ENCODE measurements around the gene SLC4A11.

DNA sequence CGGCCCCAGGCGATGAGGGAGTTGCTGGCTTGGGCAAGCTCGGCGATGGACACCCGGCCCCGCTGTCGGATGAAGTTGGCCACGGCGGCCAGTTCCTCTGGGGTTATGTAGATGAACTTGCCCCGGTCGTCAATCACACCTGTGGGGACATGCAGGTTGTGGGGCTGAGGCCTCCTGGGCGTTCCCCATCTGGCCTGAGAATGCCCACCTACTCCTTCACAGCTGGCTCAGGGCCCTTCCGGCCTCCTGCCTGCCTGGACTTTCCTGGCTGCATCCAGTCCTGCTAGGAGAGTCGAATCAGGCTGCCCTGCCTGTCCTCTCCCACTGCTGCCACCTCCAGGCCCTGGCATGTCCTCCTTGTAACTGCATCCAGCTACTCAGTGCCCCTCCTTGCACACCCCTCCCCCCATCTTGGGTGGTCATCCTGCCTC is 48.3 kb downstream of the SLC4A11 start:
- TF ChIP-seq, protein P1, sequence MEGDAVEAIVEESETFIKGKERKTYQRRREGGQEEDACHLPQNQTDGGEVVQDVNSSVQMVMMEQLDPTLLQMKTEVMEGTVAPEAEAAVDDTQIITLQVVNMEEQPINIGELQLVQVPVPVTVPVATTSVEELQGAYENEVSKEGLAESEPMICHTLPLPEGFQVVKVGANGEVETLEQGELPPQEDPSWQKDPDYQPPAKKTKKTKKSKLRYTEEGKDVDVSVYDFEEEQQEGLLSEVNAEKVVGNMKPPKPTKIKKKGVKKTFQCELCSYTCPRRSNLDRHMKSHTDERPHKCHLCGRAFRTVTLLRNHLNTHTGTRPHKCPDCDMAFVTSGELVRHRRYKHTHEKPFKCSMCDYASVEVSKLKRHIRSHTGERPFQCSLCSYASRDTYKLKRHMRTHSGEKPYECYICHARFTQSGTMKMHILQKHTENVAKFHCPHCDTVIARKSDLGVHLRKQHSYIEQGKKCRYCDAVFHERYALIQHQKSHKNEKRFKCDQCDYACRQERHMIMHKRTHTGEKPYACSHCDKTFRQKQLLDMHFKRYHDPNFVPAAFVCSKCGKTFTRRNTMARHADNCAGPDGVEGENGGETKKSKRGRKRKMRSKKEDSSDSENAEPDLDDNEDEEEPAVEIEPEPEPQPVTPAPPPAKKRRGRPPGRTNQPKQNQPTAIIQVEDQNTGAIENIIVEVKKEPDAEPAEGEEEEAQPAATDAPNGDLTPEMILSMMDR (IDR thresholded peaks at IDR 0.05; ENCODE audit: poor library complexity, severe bottlenecking) = no peak
- TF ChIP-seq RAD21 (conservative IDR thresholded peaks at IDR 0.05) (no peak), POLR2AphosphoS5 (IDR thresholded peaks at IDR 0.05) (no peak), EZH2 (IDR thresholded peaks at IDR 0.05; ENCODE audit: borderline replicate concordance, insufficient read depth, low read length, poor library complexity, severe bottlenecking) (no peak), EP300 (conservative IDR thresholded peaks at IDR 0.05; ENCODE audit: poor library complexity, severe bottlenecking) (no peak), SMC3 (conservative IDR thresholded peaks at IDR 0.05; ENCODE audit: poor library complexity) (no peak)
- TF ChIP-seq, protein P2, sequence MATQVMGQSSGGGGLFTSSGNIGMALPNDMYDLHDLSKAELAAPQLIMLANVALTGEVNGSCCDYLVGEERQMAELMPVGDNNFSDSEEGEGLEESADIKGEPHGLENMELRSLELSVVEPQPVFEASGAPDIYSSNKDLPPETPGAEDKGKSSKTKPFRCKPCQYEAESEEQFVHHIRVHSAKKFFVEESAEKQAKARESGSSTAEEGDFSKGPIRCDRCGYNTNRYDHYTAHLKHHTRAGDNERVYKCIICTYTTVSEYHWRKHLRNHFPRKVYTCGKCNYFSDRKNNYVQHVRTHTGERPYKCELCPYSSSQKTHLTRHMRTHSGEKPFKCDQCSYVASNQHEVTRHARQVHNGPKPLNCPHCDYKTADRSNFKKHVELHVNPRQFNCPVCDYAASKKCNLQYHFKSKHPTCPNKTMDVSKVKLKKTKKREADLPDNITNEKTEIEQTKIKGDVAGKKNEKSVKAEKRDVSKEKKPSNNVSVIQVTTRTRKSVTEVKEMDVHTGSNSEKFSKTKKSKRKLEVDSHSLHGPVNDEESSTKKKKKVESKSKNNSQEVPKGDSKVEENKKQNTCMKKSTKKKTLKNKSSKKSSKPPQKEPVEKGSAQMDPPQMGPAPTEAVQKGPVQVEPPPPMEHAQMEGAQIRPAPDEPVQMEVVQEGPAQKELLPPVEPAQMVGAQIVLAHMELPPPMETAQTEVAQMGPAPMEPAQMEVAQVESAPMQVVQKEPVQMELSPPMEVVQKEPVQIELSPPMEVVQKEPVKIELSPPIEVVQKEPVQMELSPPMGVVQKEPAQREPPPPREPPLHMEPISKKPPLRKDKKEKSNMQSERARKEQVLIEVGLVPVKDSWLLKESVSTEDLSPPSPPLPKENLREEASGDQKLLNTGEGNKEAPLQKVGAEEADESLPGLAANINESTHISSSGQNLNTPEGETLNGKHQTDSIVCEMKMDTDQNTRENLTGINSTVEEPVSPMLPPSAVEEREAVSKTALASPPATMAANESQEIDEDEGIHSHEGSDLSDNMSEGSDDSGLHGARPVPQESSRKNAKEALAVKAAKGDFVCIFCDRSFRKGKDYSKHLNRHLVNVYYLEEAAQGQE (IDR thresholded peaks at IDR 0.05; ENCODE audit: borderline replicate concordance) = no peak
